Breast epithelium (tissue), 4 donors: ENCODE results near the gene KLHL18. TPM values are rescaled to one million over a fixed set of nuclear protein-coding genes. Genes with fewer than 3 reads are reported as not detected.

Experiments used
- DNase-seq, 2 donors: peaks; one replicate each; pipeline ENCODE4 v3.0.0-alpha.2; 2019; ENCODE audit warnings: low spot score in 2 of 2
- H3K27ac ChIP-seq, 2 donors: fragments of 200-600 bp; sonication (generic) in 1 of 2; one replicate each; pipeline ENCODE4 v1.5.1; 2016 to 2019; ENCODE audit warnings: mild to moderate bottlenecking in 1 of 2
- H3K27me3 ChIP-seq, 2 donors: fragments of 200-600 bp; sonication (generic) in 1 of 2; one replicate each; pipeline versions ENCODE4 v1.5.1 to v1.6.0; 2017 to 2019; ENCODE audit warnings: control low read depth in 1 of 2, mild to moderate bottlenecking in 1 of 2
- H3K36me3 ChIP-seq: fragments of 200-600 bp; one replicate; pipeline ENCODE4 v1.5.1; 2019
- H3K4me1 ChIP-seq, 2 donors: fragments of 200-600 bp; sonication (generic); one replicate each; pipeline ENCODE4 v1.5.1; 2016 to 2019; ENCODE audit warnings: control low read depth in 1 of 2
- H3K4me3 ChIP-seq, 3 donors: fragments of 200-600 bp; sonication (generic); 1 replicate in 2 of 3; 2 replicates in 1 of 3; pipeline ENCODE4 v1.5.1; 2016 to 2019; ENCODE audit warnings: mild to moderate bottlenecking in 3 of 3, moderate library complexity in 2 of 3
- H3K9me3 ChIP-seq, 2 donors: fragments of 200-600 bp; sonication (generic) in 1 of 2; one replicate each; pipeline ENCODE4 v1.5.1; 2016 to 2019; ENCODE audit warnings: control low read depth in 1 of 2
- CTCF ChIP-seq, 3 donors: fragments of 450-650 bp; IDR thresholded peaks; one replicate each; pipeline ENCODE4 v1.5.1; 2016 to 2017; ENCODE audit warnings: antibody characterized with exemption in 3 of 3, mild to moderate bottlenecking in 3 of 3, moderate library complexity in 3 of 3
- POLR2A ChIP-seq: fragments of 450-650 bp; IDR thresholded peaks from one replicate; pipeline ENCODE4 v1.6.1; 2016; ENCODE audit warnings: antibody characterized with exemption, mild to moderate bottlenecking, moderate library complexity
- POLR2AphosphoS5 ChIP-seq, 3 donors: sonication (generic); formaldehyde crosslinking; IDR thresholded peaks; one replicate each; pipeline ENCODE4 v1.6.1; 2017; ENCODE audit warnings: antibody characterized with exemption in 3 of 3
- intact Hi-C: fragments of 100-400 bp; cut with DNase I; formaldehyde crosslinking; loops from one replicate; pipeline ENCODE4 v1.15.1; 2023; ENCODE audit warnings: low total_unique reads
- total RNA-seq, 3 donors: library from RNA; depleted of rRNA; stranded (reverse); fragments of >200 nt; gene quantifications; one replicate each; pipeline ENCODE4 v1.1.0, GENCODE V29; 2016

Gene KLHL18
- total RNA-seq, 3 donors from 2014 or later: 12.5 to 14.5 (median 14.1) TPM

GRCh38 chr3:47342151-47342550, 59.4 kb downstream of the KLHL18 start:
- Histone ChIP-seq H3K9me3 (no peaks in the 10 kb centered on the region), H3K36me3 (peaks cover 8% of the 10 kb centered on the region), H3K4me1 (no peaks in the 10 kb centered on the region), H3K27me3 (no peaks in the 10 kb centered on the region), H3K4me3 (no peak overlapping the region), H3K27ac (no peak overlapping the region)
- no peak for DNase-seq
- intact Hi-C loops: no loop called here
- TF ChIP-seq POLR2AphosphoS5 (IDR thresholded peaks at IDR 0.05) (no peak), POLR2A (no peak), CTCF (IDR thresholded peaks at IDR 0.05) (no peak)

- Histone ChIP-seq H3K9me3 (no peaks in the 10 kb centered on the region), H3K36me3 (peaks cover 7% of the 10 kb centered on the region), H3K27me3 (no peaks in the 10 kb centered on the region), H3K27ac (no peak overlapping the region), H3K4me3 (no peak overlapping the region), H3K4me1 (no peaks in the 10 kb centered on the region)
- DNase-seq: no peak
- intact Hi-C loops: no loop called here
- TF ChIP-seq CTCF (IDR thresholded peaks at IDR 0.05) (no peak), POLR2AphosphoS5 (IDR thresholded peaks at IDR 0.05) (no peak), POLR2A (no peak)
These were observed 60.1 kb downstream of the KLHL18 start for GRCh38 chr3:47342812-47343211.

- Histone ChIP-seq H3K9me3 (no peaks in the 10 kb centered on the region), H3K36me3 (peaks cover 7% of the 10 kb centered on the region), H3K27ac (no peak overlapping the region), H3K27me3 (no peaks in the 10 kb centered on the region), H3K4me3 (no peak overlapping the region), H3K4me1 (no peaks in the 10 kb centered on the region)
- no peak for DNase-seq
- TF ChIP-seq POLR2AphosphoS5 (IDR thresholded peaks at IDR 0.05) (no peak), CTCF (IDR thresholded peaks at IDR 0.05) (no peak)
- intact Hi-C loops: no loop called here
These were observed 60.8 kb downstream of the KLHL18 start for GRCh38 chr3:47343471-47343971.

- no peak for DNase-seq
- no peak for TF ChIP-seq CTCF (IDR thresholded peaks at IDR 0.05)
- no peaks in the 10 kb centered on the region for H3K4me1 ChIP-seq
- H3K4me3 ChIP-seq: no peak overlapping the region
- H3K36me3 ChIP-seq: peaks cover 7% of the 10 kb centered on the region
- no peak overlapping the region for H3K27ac ChIP-seq
- H3K9me3 ChIP-seq: no peaks in the 10 kb centered on the region
- intact Hi-C loops: no loop called here
- H3K27me3 ChIP-seq: no peaks in the 10 kb centered on the region
These were observed 62.2 kb downstream of the KLHL18 start for GRCh38 chr3:47344971-47345370.

- DNase-seq: no peak
- H3K27me3 ChIP-seq: no peaks in the 10 kb centered on the region
- H3K9me3 ChIP-seq: no peaks in the 10 kb centered on the region
- no peak overlapping the region for H3K4me3 ChIP-seq
- H3K36me3 ChIP-seq: peaks cover 7% of the 10 kb centered on the region
- intact Hi-C loops: no loop called here
- TF ChIP-seq CTCF (IDR thresholded peaks at IDR 0.05): no peak
- TF ChIP-seq POLR2AphosphoS5 (IDR thresholded peaks at IDR 0.05): no peak
- TF ChIP-seq POLR2A: no peak
- peak overlapping the region in 1 of 2 donors; percentile 43 for H3K27ac ChIP-seq
- no peaks in the 10 kb centered on the region for H3K4me1 ChIP-seq
These were observed 64.6 kb downstream of the KLHL18 start for GRCh38 chr3:47347217-47347801.
